MG63 (cell line): ENCODE measurements around the gene DENND4A. TPM values are rescaled to one million over a fixed set of nuclear protein-coding genes. Genes with fewer than 3 reads are reported as not detected.

ENCODE experiments used
- DNase-seq: peaks from one replicate; pipeline ENCODE4 v3.0.0-alpha.2; 2020
- H3K27me3 ChIP-seq: fragments of 250-450 bp; sonication (Bioruptor Pico); 2 replicates; pipeline ENCODE4 v1.5.1; 2020; ENCODE audit warnings: mild to moderate bottlenecking, moderate library complexity
- H3K36me3 ChIP-seq: fragments of 250-450 bp; sonication (Bioruptor Pico); 2 replicates; pipeline ENCODE4 v1.5.1; 2020; ENCODE audit warnings: mild to moderate bottlenecking, moderate library complexity
- H3K4me3 ChIP-seq: fragments of 250-450 bp; sonication (Bioruptor Pico); 2 replicates; pipeline ENCODE4 v1.5.1; 2020; ENCODE audit warnings: mild to moderate bottlenecking, moderate library complexity
- H3K9me3 ChIP-seq: fragments of 250-450 bp; sonication (Bioruptor Pico); 2 replicates; pipeline ENCODE4 v1.5.1; 2020; ENCODE audit warnings: mild to moderate bottlenecking, moderate library complexity
- total RNA-seq: library from RNA; depleted of rRNA; stranded (reverse); fragments of >200 nt; shearing (Covaris generic); gene quantifications from 2 replicates; pipeline ENCODE4 v1.2.3, GENCODE V29; 2014; ENCODE audit warnings: low replicate concordance

The DENND4A gene
- total RNA-seq, 1 experiment from 2014 or later: 10.8 TPM

GRCh38 chr15:65682404-65682911 is 109.6 kb downstream of the DENND4A start:
- Histone ChIP-seq H3K9me3 (no peaks in the 10 kb centered on the region), H3K27me3 (no peaks in the 10 kb centered on the region), H3K4me3 (no peak overlapping the region), H3K36me3 (no peaks in the 10 kb centered on the region)
- DNase-seq: no peak

GRCh38 chr15:65680544-65680943 is 111.5 kb downstream of the DENND4A start:
- Histone ChIP-seq H3K36me3 (no peaks in the 10 kb centered on the region), H3K9me3 (no peaks in the 10 kb centered on the region), H3K4me3 (no peak overlapping the region), H3K27me3 (no peaks in the 10 kb centered on the region)
- DNase-seq: no peak

DNA sequence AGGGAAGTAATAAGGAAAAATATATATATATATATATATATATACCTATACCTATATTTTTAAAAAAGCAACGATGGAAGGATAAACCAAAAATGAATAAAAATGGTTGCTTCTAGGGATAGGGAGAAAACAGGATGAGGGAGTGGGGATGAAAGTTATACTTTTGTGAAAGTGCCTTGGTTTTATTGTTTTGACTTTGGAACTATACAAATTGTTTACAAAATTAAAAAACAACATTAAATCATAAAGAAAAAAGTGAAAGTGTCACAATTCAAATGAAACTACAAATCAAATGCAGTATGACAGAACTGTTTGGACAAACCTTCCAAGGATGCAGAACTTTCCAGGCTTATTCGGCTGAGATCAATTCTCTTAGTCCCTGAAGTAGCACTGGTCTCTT is 116.0 kb downstream of the DENND4A start:
- no peaks in the 10 kb centered on the region for H3K9me3 ChIP-seq
- H3K36me3 ChIP-seq: peaks cover 6% of the 10 kb centered on the region; the same call in 1 of the 2 replicates
- H3K27me3 ChIP-seq: no peaks in the 10 kb centered on the region
- no peak overlapping the region for H3K4me3 ChIP-seq
- DNase-seq: no peak

GRCh38 chr15:65675551-65675950 is 116.5 kb downstream of the DENND4A start:
- Histone ChIP-seq H3K4me3 (no peak overlapping the region), H3K9me3 (no peaks in the 10 kb centered on the region), H3K36me3 (peaks cover 8% of the 10 kb centered on the region; the same call in 1 of the 2 replicates), H3K27me3 (no peaks in the 10 kb centered on the region)
- DNase-seq: no peak

DNA sequence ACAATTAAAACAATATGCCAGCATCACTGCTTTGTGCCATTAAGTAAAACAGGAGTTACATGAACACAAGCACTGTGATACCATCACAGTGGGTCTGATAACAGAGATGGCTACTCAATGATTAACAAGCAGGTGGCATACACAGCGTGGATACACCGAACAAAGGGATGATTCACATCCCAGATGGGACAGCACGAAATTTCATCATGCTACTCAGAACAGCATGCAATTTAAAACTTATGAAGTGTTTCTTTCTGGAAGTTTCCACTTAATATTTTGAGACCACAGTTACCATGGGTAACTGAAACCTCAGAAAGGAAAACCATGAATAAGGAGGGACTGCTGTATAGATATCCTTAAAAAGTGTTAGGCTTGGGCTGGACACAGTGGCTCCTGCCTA is 125.8 kb downstream of the DENND4A start:
- Histone ChIP-seq H3K36me3 (peaks cover 7% of the 10 kb centered on the region), H3K9me3 (no peaks in the 10 kb centered on the region), H3K4me3 (no peak overlapping the region), H3K27me3 (no peaks in the 10 kb centered on the region)
- DNase-seq: no peak

- Histone ChIP-seq H3K36me3 (peaks cover 4% of the 10 kb centered on the region), H3K27me3 (no peaks in the 10 kb centered on the region), H3K9me3 (no peaks in the 10 kb centered on the region), H3K4me3 (no peak overlapping the region)
- no peak for DNase-seq
Measured at GRCh38 chr15:65663521-65663920, 128.6 kb downstream of the DENND4A start.

DNA sequence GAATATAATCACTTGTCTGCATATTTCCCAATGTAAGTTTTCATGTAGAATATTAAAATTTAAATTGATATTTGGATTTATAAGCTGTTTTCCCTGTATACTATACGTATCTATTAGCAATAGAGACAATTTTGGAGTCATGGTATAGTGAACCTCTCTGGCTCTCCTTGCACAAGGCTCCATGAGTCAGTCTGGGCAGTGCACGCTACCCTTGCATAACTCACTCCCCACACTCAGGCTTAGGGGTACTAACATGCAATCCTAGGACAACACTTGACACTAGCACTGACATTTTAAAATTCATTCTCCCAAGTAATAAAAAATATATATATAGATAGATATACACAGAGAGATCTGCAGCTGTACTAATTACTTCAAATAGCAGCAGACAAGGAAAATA is 131.2 kb downstream of the DENND4A start:
- Histone ChIP-seq H3K9me3 (no peaks in the 10 kb centered on the region), H3K27me3 (no peaks in the 10 kb centered on the region), H3K36me3 (peaks cover 4% of the 10 kb centered on the region), H3K4me3 (no peak overlapping the region)
- DNase-seq: no peak

GRCh38 chr15:65659502-65660052 is 132.5 kb downstream of the DENND4A start:
- H3K36me3 ChIP-seq: peaks cover 10% of the 10 kb centered on the region
- no peaks in the 10 kb centered on the region for H3K27me3 ChIP-seq
- no peaks in the 10 kb centered on the region for H3K9me3 ChIP-seq
- H3K4me3 ChIP-seq: no peak overlapping the region
- DNase-seq: no peak

DNA sequence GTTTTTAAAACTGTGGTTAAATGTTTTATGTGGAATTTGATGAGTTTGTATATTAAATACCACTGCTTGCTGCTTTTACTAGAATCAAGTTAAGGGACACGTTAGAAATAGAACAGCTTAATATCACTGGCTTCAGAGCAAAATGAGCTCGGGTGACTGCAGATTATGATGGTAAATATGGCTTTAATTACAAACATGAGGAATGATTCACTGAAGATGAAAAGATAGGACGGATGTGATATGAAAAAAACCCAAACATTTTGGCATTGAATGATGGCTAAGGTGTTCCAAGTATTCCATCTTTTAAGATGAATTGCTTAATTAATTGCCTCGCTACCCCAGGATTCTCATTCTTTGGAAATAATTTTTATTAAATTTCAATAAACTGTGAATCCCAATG is 136.6 kb downstream of the DENND4A start:
- peaks cover 7% of the 10 kb centered on the region for H3K36me3 ChIP-seq
- no peak for DNase-seq
- H3K9me3 ChIP-seq: no peaks in the 10 kb centered on the region
- no peak overlapping the region for H3K4me3 ChIP-seq
- H3K27me3 ChIP-seq: no peaks in the 10 kb centered on the region

DNA sequence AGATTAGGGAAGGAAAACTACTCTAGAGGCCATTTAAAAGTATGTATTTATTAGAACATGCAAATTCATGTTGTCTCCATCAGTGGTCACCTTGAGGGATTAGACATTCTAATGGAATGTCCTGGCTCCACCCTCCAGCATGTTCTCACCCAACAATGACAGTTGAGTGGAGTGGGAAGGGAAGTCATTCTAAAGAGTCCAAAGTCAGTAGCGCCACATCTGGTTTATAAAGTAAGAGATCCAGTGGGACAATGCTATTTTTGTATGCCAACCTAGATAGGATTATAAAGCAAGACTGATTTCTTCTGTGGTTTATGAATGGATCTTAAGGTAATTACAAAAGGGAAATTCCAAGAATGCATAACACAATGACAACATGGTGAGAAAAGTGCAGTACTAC is 137.1 kb downstream of the DENND4A start:
- DNase-seq: no peak
- Histone ChIP-seq H3K36me3 (peaks cover 7% of the 10 kb centered on the region), H3K27me3 (no peaks in the 10 kb centered on the region), H3K9me3 (no peaks in the 10 kb centered on the region), H3K4me3 (no peak overlapping the region)

DNA sequence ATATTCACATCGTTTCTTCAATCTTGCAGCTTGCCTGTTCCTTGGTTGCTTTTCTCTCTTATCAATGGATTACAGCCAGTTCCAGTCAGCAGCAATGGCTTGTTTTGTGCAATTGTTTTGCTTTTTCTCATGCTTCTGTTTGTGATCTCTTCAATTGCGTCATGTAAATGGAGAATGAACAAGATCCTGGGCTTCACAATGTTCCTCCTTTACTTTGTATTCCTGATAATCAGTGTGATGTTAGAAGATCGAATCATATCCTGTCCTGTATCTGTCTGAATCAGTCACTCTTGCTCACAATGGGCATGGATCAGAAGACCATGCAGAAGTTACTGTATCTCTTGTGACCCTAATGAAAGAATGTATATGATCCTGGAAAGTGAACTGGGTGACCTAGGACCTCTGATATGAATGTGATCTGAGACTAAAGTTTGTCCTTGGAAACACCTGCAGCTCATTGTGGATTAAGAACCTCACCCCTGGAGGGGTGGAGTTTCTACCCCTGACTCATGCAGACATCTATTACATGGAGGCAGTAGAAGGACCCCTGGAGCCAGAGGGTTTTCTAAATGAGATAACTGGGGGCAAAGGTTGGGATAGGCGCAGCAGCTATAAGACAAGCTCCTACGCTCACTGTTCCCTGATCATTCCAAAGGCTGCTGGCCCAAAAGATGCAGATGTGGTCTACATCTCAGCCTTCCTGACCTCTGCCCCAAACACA is 138.1 kb downstream of the DENND4A start:
- DNase-seq: no peak
- Histone ChIP-seq H3K36me3 (peaks cover 7% of the 10 kb centered on the region), H3K27me3 (no peaks in the 10 kb centered on the region), H3K4me3 (no peak overlapping the region), H3K9me3 (no peaks in the 10 kb centered on the region)

DNA sequence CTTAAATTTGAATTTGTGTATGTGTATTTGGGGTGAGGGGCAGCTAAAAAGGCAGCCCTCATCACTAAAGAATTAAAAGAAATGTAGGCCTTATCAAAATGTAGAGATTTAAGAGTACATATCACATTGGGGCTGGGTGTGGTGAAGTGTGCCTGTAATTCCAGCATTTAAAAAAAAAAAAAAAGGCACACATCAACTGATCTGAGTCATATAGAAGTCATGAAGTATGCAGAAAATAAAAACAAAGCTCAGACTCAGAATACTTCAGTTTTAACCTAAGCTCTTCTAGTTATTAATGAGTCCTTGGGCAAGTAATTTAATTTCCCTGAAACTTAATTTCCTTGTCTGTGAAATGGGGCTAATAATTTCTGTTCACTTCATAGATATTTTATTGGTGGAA is 138.8 kb downstream of the DENND4A start:
- Histone ChIP-seq H3K36me3 (peaks cover 7% of the 10 kb centered on the region), H3K27me3 (no peaks in the 10 kb centered on the region), H3K4me3 (no peak overlapping the region), H3K9me3 (no peaks in the 10 kb centered on the region)
- no peak for DNase-seq

GRCh38 chr15:65651831-65652749 is 140.0 kb downstream of the DENND4A start:
- no peak overlapping the region for H3K4me3 ChIP-seq
- H3K36me3 ChIP-seq: peaks cover 7% of the 10 kb centered on the region
- no peak for DNase-seq
- H3K9me3 ChIP-seq: no peaks in the 10 kb centered on the region
- no peaks in the 10 kb centered on the region for H3K27me3 ChIP-seq

DNA sequence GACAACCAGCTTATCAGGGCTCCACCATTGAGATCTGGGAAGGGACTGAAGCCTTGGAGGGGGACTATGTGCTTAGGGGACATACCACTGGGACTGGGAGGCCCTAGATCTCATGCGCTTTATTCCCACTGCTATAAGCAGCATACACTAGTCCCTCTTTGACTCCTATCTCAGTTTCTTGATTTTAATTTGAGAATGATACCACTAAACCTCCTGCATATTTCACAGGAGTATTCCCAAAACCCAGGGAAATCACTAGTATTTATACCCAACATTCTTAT is 141.1 kb downstream of the DENND4A start:
- no peak for DNase-seq
- Histone ChIP-seq H3K4me3 (no peak overlapping the region), H3K27me3 (no peaks in the 10 kb centered on the region), H3K36me3 (peaks cover 7% of the 10 kb centered on the region), H3K9me3 (no peaks in the 10 kb centered on the region)

DNA sequence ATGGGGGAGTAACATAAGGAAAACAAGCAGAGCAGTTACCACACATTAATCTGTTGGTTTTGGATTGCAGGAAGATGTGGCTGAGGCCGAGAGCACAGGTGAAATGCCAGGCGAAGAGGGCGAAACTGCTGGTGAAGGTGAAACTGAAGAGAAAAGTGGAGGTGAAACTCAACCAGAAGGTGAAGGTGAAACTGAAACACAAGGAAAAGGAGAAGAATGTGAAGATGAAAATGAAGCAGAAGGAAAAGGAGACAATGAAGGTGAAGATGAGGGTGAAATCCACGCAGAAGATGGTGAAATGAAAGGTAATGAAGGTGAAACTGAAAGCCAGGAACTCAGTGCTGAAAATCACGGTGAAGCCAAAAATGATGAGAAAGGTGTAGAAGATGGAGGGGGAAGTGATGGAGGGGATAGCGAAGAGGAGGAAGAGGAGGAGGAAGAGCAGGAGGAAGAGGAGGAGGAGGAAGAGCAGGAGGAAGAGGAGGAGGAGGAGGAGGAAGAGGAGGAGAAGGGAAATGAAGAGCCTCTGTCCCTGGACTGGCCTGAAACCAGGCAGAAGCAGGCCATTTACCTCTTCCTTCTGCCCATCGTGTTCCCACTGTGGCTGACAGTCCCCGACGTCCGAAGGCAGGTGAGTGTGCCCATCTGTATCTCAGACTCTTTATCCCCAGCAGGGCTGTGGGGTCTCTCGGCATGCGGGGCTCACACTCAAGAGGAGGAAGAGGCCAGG is 141.6 kb downstream of the DENND4A start:
- Histone ChIP-seq H3K4me3 (no peak overlapping the region), H3K9me3 (no peaks in the 10 kb centered on the region), H3K36me3 (peaks cover 7% of the 10 kb centered on the region), H3K27me3 (no peaks in the 10 kb centered on the region)
- no peak for DNase-seq

DNA sequence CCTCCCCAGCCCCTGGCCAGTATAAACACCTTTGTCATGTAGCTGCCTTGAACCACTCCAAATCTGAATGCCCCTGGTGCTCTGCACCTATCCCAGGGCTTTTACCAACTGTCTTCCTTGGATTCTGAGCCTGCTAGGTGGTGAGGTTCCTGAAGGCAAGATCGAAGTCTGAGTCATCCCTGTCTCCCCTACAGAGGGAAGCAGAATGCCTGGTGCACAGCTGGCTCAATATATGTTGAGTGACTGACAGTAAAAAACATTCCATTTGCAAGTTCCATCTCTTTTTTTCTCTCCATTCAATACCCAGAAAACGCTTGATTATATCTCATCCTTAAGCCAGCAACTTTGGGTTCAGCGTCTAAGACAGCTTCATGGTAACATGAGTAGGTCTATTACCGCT is 145.6 kb downstream of the DENND4A start:
- Histone ChIP-seq H3K9me3 (no peaks in the 10 kb centered on the region), H3K4me3 (no peak overlapping the region), H3K36me3 (no peaks in the 10 kb centered on the region), H3K27me3 (no peaks in the 10 kb centered on the region)
- DNase-seq: no peak

DNA sequence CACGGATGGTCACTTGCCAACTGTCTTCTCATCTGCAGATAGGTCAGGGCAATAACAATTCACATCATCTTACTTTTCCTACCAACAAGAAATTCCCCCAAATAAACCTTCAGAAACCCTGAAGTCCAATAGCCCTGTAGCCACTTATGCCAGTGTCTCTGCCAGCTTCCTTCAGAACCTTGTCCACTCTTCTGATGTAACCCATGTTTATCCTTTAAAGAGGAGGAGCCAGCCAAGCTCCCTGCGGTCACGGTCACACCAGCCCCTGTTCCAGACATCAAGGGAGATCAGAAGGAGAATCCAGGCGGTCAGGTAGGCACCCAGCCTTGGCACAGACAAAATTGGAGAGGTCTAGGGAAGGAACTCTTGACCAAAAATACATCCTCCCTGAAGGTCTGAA is 146.7 kb downstream of the DENND4A start:
- H3K36me3 ChIP-seq: no peaks in the 10 kb centered on the region
- H3K4me3 ChIP-seq: no peak overlapping the region
- no peaks in the 10 kb centered on the region for H3K9me3 ChIP-seq
- H3K27me3 ChIP-seq: no peaks in the 10 kb centered on the region
- no peak for DNase-seq
